Head of caudate nucleus (tissue), 42 donors: ENCODE results near the gene C10orf143.
"Not testable (repeated sequence)": the region's sequence is repeated elsewhere in the genome, so short reads cannot be mapped to it uniquely, and the experiment has no call there.

Source experiments
- DNase-seq, 42 donors: peaks; one replicate each; pipeline versions ENCODE4 v3.0.0 to v3.0.0-alpha.2; 2020 to 2021; ENCODE audit warnings: mixed read lengths in 7 of 42
- intact Hi-C: fragments of 100-400 bp; cut with DNase I; formaldehyde crosslinking; loops from one replicate; pipeline ENCODE4 v1.15.0; 2022

C10orf143 gene

GRCh38 chr10:130116942-130117341 lies 6.3 kb upstream of the C10orf143 start:
- intact Hi-C loops, DNase-seq: not testable (repeated sequence)

GRCh38 chr10:130112821-130113220 lies 2.2 kb upstream of the C10orf143 start:
- DNase-seq = no peak
- intact Hi-C loops = no loop called here

GRCh38 chr10:130111852-130112180 lies 1.2 kb upstream of the C10orf143 start:
- intact Hi-C loops = loop anchor here (1.0 kb wide), 1 partner anchor 24 kb away; the partner anchor contains the start of gene GLRX3
- no peak for DNase-seq

GRCh38 chr10:130111113-130111851 lies 652 bp upstream of the C10orf143 start:
- intact Hi-C loops = loop anchor here (1.0 kb wide), 1 partner anchor 25 kb away; the partner anchor contains the start of gene GLRX3
- peak; percentile 92 to 99 (median 98) for DNase-seq

- peak in 40 of 42 donors; percentile 11 to 89 (median 70) for DNase-seq
- intact Hi-C loops = no loop called here
Observed at GRCh38 chr10:130109796-130110245, 809 bp downstream of the C10orf143 start.

- intact Hi-C loops = no loop called here
Observed at GRCh38 chr10:130108934-130109604, 1.6 kb downstream of the C10orf143 start.

GRCh38 chr10:130108146-130108545 lies 2.5 kb downstream of the C10orf143 start:
- intact Hi-C loops, DNase-seq: not testable (repeated sequence)

More at GRCh38 chr10:130108934-130109604, 1.6 kb downstream of the C10orf143 start:
- no peak for DNase-seq

- intact Hi-C loops = no loop called here
- DNase-seq = no peak
Observed at GRCh38 chr10:130105724-130106123, 4.9 kb downstream of the C10orf143 start.

- no peak for DNase-seq
- intact Hi-C loops = no loop called here
Observed at GRCh38 chr10:130099344-130099743, 11.3 kb downstream of the C10orf143 start.

GRCh38 chr10:130090565-130090964 lies 20.1 kb downstream of the C10orf143 start:
- intact Hi-C loops, DNase-seq: not testable (repeated sequence)

GRCh38 chr10:130080461-130080814 lies 30.2 kb downstream of the C10orf143 start:
- intact Hi-C loops = no loop called here
- DNase-seq = no peak

GRCh38 chr10:130079614-130080460 lies 30.8 kb downstream of the C10orf143 start:
- DNase-seq = no peak
- intact Hi-C loops = no loop called here

GRCh38 chr10:130078120-130078519 lies 32.5 kb downstream of the C10orf143 start:
- intact Hi-C loops = no loop called here
- no peak for DNase-seq

GRCh38 chr10:130076681-130077080 lies 33.9 kb downstream of the C10orf143 start:
- intact Hi-C loops = no loop called here
- DNase-seq = no peak

GRCh38 chr10:130074639-130075038 lies 36.0 kb downstream of the C10orf143 start:
- no peak for DNase-seq
- intact Hi-C loops = no loop called here

- intact Hi-C loops = no loop called here
- DNase-seq = no peak
Observed at GRCh38 chr10:130073912-130074311, 36.7 kb downstream of the C10orf143 start.

- intact Hi-C loops = no loop called here
- no peak for DNase-seq
Observed at GRCh38 chr10:130072247-130072646, 38.4 kb downstream of the C10orf143 start.

GRCh38 chr10:130067893-130068292 lies 42.7 kb downstream of the C10orf143 start:
- intact Hi-C loops = no loop called here
- no peak for DNase-seq

- no peak for DNase-seq
Observed at GRCh38 chr10:130066743-130067142, 43.9 kb downstream of the C10orf143 start.

GRCh38 chr10:130065251-130065650 lies 45.4 kb downstream of the C10orf143 start:
- intact Hi-C loops = no loop called here
- no peak for DNase-seq

More at GRCh38 chr10:130066743-130067142, 43.9 kb downstream of the C10orf143 start:
- intact Hi-C loops = no loop called here
